Measurements from ENCODE around the gene N4BP3.

N4BP3 gene

GRCh38 chr5:178170455-178170854, 57.1 kb downstream of the N4BP3 start:
- no peak for TF ChIP-seq MYC (IDR thresholded peaks at IDR 0.05; ENCODE audit: low read depth, low read length)
- TF ChIP-seq MAX (IDR thresholded peaks at IDR 0.05; ENCODE audit: low read depth, low read length): no peak
- TF ChIP-seq POLR2A (IDR thresholded peaks at IDR 0.05; ENCODE audit: extremely low read depth, insufficient read length): no peak
- TF ChIP-seq, protein P1, sequence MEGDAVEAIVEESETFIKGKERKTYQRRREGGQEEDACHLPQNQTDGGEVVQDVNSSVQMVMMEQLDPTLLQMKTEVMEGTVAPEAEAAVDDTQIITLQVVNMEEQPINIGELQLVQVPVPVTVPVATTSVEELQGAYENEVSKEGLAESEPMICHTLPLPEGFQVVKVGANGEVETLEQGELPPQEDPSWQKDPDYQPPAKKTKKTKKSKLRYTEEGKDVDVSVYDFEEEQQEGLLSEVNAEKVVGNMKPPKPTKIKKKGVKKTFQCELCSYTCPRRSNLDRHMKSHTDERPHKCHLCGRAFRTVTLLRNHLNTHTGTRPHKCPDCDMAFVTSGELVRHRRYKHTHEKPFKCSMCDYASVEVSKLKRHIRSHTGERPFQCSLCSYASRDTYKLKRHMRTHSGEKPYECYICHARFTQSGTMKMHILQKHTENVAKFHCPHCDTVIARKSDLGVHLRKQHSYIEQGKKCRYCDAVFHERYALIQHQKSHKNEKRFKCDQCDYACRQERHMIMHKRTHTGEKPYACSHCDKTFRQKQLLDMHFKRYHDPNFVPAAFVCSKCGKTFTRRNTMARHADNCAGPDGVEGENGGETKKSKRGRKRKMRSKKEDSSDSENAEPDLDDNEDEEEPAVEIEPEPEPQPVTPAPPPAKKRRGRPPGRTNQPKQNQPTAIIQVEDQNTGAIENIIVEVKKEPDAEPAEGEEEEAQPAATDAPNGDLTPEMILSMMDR (IDR thresholded peaks at IDR 0.05; ENCODE audit: low read depth, low read length): no peak
- DNase-seq (ENCODE audit: low read depth): no peak

DNA sequence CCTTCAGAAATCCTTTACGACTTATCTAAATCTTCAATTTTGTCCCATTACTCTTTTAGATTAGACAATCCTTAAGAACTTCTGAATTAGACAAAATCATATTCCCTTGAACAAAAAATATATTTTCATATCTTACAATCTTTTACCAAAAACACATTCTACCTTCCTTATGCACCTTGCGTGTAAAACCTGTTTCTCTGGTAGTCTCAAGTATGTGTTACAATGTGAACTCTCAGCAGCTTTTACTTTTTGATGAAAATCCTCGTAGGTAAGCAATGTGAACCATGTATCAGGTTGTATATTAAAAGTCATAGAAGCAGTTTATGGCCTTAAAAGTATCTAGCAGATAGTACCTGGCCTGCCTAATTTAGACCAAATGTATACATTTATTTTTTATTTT, 61.1 kb downstream of the N4BP3 start:
- DNase-seq (ENCODE audit: low read depth): no peak
- no peak overlapping the region for H3K4me3 ChIP-seq (ENCODE audit: low read depth, low read length)
- TF ChIP-seq, protein P1 (IDR thresholded peaks at IDR 0.05; ENCODE audit: low read depth, low read length): no peak
- TF ChIP-seq MAX (IDR thresholded peaks at IDR 0.05; ENCODE audit: low read depth, low read length) (no peak), MYC (IDR thresholded peaks at IDR 0.05; ENCODE audit: low read depth, low read length) (no peak), POLR2A (IDR thresholded peaks at IDR 0.05; ENCODE audit: extremely low read depth, insufficient read length) (no peak)

More at GRCh38 chr5:178170455-178170854, 57.1 kb downstream of the N4BP3 start:
- H3K4me3 ChIP-seq (ENCODE audit: low read depth, low read length): no peak overlapping the region

All from NB4 (cell line).